HEK293 (cell line): ENCODE data around the gene TRIM27.
A peak's percentile ranks its signal among the peaks of the same experiment; 100 is the strongest.

Experiments used
- GLI2 ChIP-seq: fragments of 450-650 bp; formaldehyde crosslinking; IDR thresholded peaks from 2 replicates; pipeline ENCODE4; 2017; ENCODE audit warnings: missing biosample characterization, missing genetic modification characterization, low read depth, borderline replicate concordance
- HOXC10 ChIP-seq: sonication (generic); formaldehyde crosslinking; IDR thresholded peaks from 2 replicates; pipeline ENCODE4 v1.8.1; 2023; ENCODE audit warnings: mild to moderate bottlenecking, missing genetic modification reagents
- KLF10 ChIP-seq: fragments of 450-650 bp; IDR thresholded peaks from 2 replicates; pipeline ENCODE4 v1.5.1; 2018; ENCODE audit warnings: missing biosample characterization, mild to moderate bottlenecking, missing genetic modification characterization
- KLF8 ChIP-seq: fragments of 450-650 bp; formaldehyde crosslinking; IDR thresholded peaks from 2 replicates; pipeline ENCODE4 v1.5.1; 2016; ENCODE audit warnings: missing biosample characterization, missing genetic modification characterization
- KLF9 ChIP-seq: fragments of 450-650 bp; formaldehyde crosslinking; IDR thresholded peaks from 2 replicates; pipeline ENCODE4 v1.5.1; 2016; ENCODE audit warnings: missing biosample characterization, missing genetic modification characterization, low read depth
- OVOL3 ChIP-seq: fragments of 450-650 bp; formaldehyde crosslinking; IDR thresholded peaks from 2 replicates; pipeline ENCODE4 v1.5.1; 2016; ENCODE audit warnings: missing biosample characterization, missing genetic modification characterization
- SETDB1 ChIP-seq: IDR thresholded peaks from one replicate; pipeline ENCODE4 v1.6.1; 2017; ENCODE audit warnings: mild to moderate bottlenecking, low read length, moderate library complexity, mixed read lengths; ENCODE audit not compliant: insufficient read length
- ZBTB20 ChIP-seq: fragments of 450-650 bp; formaldehyde crosslinking; IDR thresholded peaks from 2 replicates; pipeline ENCODE4 v1.5.1; 2016; ENCODE audit warnings: missing biosample characterization, missing genetic modification characterization
- ZBTB44 ChIP-seq: fragments of 450-650 bp; IDR thresholded peaks from 2 replicates; pipeline ENCODE4 v1.5.1; 2018; ENCODE audit warnings: missing biosample characterization, mild to moderate bottlenecking, missing genetic modification characterization
- ZBTB8A ChIP-seq: fragments of 450-650 bp; formaldehyde crosslinking; IDR thresholded peaks from 2 replicates; pipeline ENCODE4 v1.5.1; 2016; ENCODE audit warnings: missing biosample characterization, missing genetic modification characterization
- ZFP3 ChIP-seq: fragments of 450-650 bp; formaldehyde crosslinking; IDR thresholded peaks from 2 replicates; pipeline ENCODE4 v1.5.1; 2016; ENCODE audit warnings: low read depth, missing biosample characterization, missing genetic modification characterization
- ZFP69B ChIP-seq: fragments of 450-650 bp; formaldehyde crosslinking; IDR thresholded peaks from 2 replicates; pipeline ENCODE4 v1.5.1; 2016; ENCODE audit warnings: missing biosample characterization, missing genetic modification characterization
- ZNF10 ChIP-seq: fragments of 450-650 bp; formaldehyde crosslinking; IDR thresholded peaks from 2 replicates; pipeline ENCODE4 v1.5.1; 2017; ENCODE audit warnings: missing biosample characterization, missing genetic modification characterization
- ZNF132 ChIP-seq: fragments of 450-650 bp; formaldehyde crosslinking; IDR thresholded peaks from 2 replicates; pipeline ENCODE4 v1.5.1; 2017; ENCODE audit warnings: missing biosample characterization, missing genetic modification characterization, borderline replicate concordance
- ZNF211 ChIP-seq: fragments of 450-650 bp; formaldehyde crosslinking; IDR thresholded peaks from 2 replicates; pipeline ENCODE4 v1.5.1; 2016; ENCODE audit warnings: low read depth, missing biosample characterization, missing genetic modification characterization
- ZNF214 ChIP-seq: fragments of 450-650 bp; formaldehyde crosslinking; IDR thresholded peaks from 2 replicates; pipeline ENCODE4 v1.5.1; 2017; ENCODE audit warnings: missing biosample characterization, mild to moderate bottlenecking, missing genetic modification characterization, borderline replicate concordance
- ZNF248 ChIP-seq: fragments of 450-650 bp; formaldehyde crosslinking; IDR thresholded peaks from 2 replicates; pipeline ENCODE4 v1.5.1; 2017; ENCODE audit warnings: missing biosample characterization, missing genetic modification characterization
- ZNF266 ChIP-seq: fragments of 450-650 bp; formaldehyde crosslinking; IDR thresholded peaks from 2 replicates; pipeline ENCODE4 v1.5.1; 2016; ENCODE audit warnings: missing biosample characterization, missing genetic modification characterization, low read depth
- ZNF292 ChIP-seq: fragments of 450-650 bp; formaldehyde crosslinking; IDR thresholded peaks from 2 replicates; pipeline ENCODE4 v1.5.1; 2016; ENCODE audit warnings: low read depth, missing biosample characterization, missing genetic modification characterization, borderline replicate concordance
- ZNF311 ChIP-seq: fragments of 450-650 bp; formaldehyde crosslinking; IDR thresholded peaks from 2 replicates; pipeline ENCODE4 v1.5.1; 2017; ENCODE audit warnings: missing biosample characterization, missing genetic modification characterization, borderline replicate concordance
- ZNF335 ChIP-seq: fragments of 450-650 bp; formaldehyde crosslinking; conservative IDR thresholded peaks from 2 replicates; pipeline ENCODE4 v1.5.1; 2016; ENCODE audit warnings: missing biosample characterization, missing genetic modification characterization
- ZNF391 ChIP-seq: fragments of 450-650 bp; formaldehyde crosslinking; IDR thresholded peaks from 2 replicates; pipeline ENCODE4 v1.5.1; 2016; ENCODE audit warnings: low read depth, missing biosample characterization, missing genetic modification characterization, borderline replicate concordance
- ZNF501 ChIP-seq: fragments of 450-650 bp; formaldehyde crosslinking; IDR thresholded peaks from 2 replicates; pipeline ENCODE4 v1.5.1; 2016; ENCODE audit warnings: missing biosample characterization, missing genetic modification characterization
- ZNF510 ChIP-seq: fragments of 450-650 bp; formaldehyde crosslinking; IDR thresholded peaks from 2 replicates; pipeline ENCODE4 v1.5.1; 2018; ENCODE audit warnings: mild to moderate bottlenecking, missing genetic modification characterization, missing biosample characterization; ENCODE audit not compliant: insufficient replicate concordance
- ZNF529 ChIP-seq: fragments of 450-650 bp; formaldehyde crosslinking; IDR thresholded peaks from 2 replicates; pipeline ENCODE4 v1.5.1; 2017; ENCODE audit warnings: missing genetic modification characterization, missing biosample characterization; ENCODE audit not compliant: insufficient replicate concordance
- ZNF544 ChIP-seq: fragments of 450-650 bp; formaldehyde crosslinking; IDR thresholded peaks from 2 replicates; pipeline ENCODE4 v1.5.0; 2017; ENCODE audit warnings: missing biosample characterization, missing genetic modification characterization
- ZNF548 ChIP-seq: fragments of 450-650 bp; formaldehyde crosslinking; IDR thresholded peaks from 2 replicates; pipeline ENCODE4 v1.5.1; 2016; ENCODE audit warnings: missing biosample characterization, missing genetic modification characterization
- ZNF558 ChIP-seq: fragments of 450-650 bp; formaldehyde crosslinking; IDR thresholded peaks from 2 replicates; pipeline ENCODE4 v1.5.1; 2016; ENCODE audit warnings: missing biosample characterization, missing genetic modification characterization
- ZNF600 ChIP-seq: fragments of 450-650 bp; formaldehyde crosslinking; IDR thresholded peaks from 2 replicates; pipeline ENCODE4 v1.5.1; 2016; ENCODE audit warnings: missing biosample characterization, missing genetic modification characterization
- ZNF629 ChIP-seq: fragments of 450-650 bp; formaldehyde crosslinking; IDR thresholded peaks from 2 replicates; pipeline ENCODE4 v1.5.1; 2017; ENCODE audit warnings: missing biosample characterization, missing genetic modification characterization
- ZNF664 ChIP-seq: fragments of 450-650 bp; formaldehyde crosslinking; IDR thresholded peaks from 2 replicates; pipeline ENCODE4 v1.5.1; 2016; ENCODE audit warnings: missing biosample characterization, missing genetic modification characterization
- ZNF670 ChIP-seq: fragments of 450-650 bp; formaldehyde crosslinking; IDR thresholded peaks from 2 replicates; pipeline ENCODE4 v1.5.1; 2016; ENCODE audit warnings: missing biosample characterization, missing genetic modification characterization, low read depth
- ZNF747 ChIP-seq: fragments of 450-650 bp; formaldehyde crosslinking; IDR thresholded peaks from 2 replicates; pipeline ENCODE4 v1.5.1; 2016; ENCODE audit warnings: missing biosample characterization, missing genetic modification characterization
- ZNF76 ChIP-seq: fragments of 450-650 bp; formaldehyde crosslinking; IDR thresholded peaks from 2 replicates; pipeline ENCODE4; 2016; ENCODE audit warnings: low read depth, missing biosample characterization, missing genetic modification characterization, borderline replicate concordance
- ZNF768 ChIP-seq: fragments of 450-650 bp; formaldehyde crosslinking; IDR thresholded peaks from 2 replicates; pipeline ENCODE4 v1.5.1; 2018; ENCODE audit warnings: missing biosample characterization, mild to moderate bottlenecking, missing genetic modification characterization
- ZNF785 ChIP-seq: fragments of 450-650 bp; formaldehyde crosslinking; IDR thresholded peaks from 2 replicates; pipeline ENCODE4 v1.5.1; 2016; ENCODE audit warnings: missing biosample characterization, missing genetic modification characterization
- ZNF792 ChIP-seq: fragments of 450-650 bp; formaldehyde crosslinking; IDR thresholded peaks from 2 replicates; pipeline ENCODE4 v1.5.1; 2016; ENCODE audit warnings: missing biosample characterization, missing genetic modification characterization
- ZXDB ChIP-seq: fragments of 450-650 bp; formaldehyde crosslinking; IDR thresholded peaks from 2 replicates; pipeline ENCODE4 v1.5.1; 2016; ENCODE audit warnings: missing biosample characterization, missing genetic modification characterization
- TF ChIP-seq, protein P1 (sequence below): fragments of 450-650 bp; formaldehyde crosslinking; IDR thresholded peaks from 2 replicates; pipeline ENCODE4 v1.5.1; 2017; ENCODE audit warnings: missing biosample characterization, missing genetic modification characterization

Gene TRIM27

GRCh38 chr6:28943557-28944411, 20.0 kb upstream of the TRIM27 start (continued):
- TF ChIP-seq ZBTB44 (tag by site-specific recombination) (peak; percentile 76), ZNF76 (tag by site-specific recombination) (peak; percentile 73; the same call in 1 of the 2 replicates), KLF10 (peak; percentile 69; the same call in 1 of the 2 replicates), ZNF292 (tag by site-specific recombination) (no peak), GLI2 (no peak), ZBTB20 (tag by site-specific recombination) (peak; percentile 87), ZNF548 (no peak), KLF9 (peak; percentile 61), ZNF629 (tag by site-specific recombination) (peak; percentile 69), ZNF747 (tag by site-specific recombination) (no peak), SETDB1 (no peak), ZNF266 (no peak), ZNF792 (tag by site-specific recombination) (peak; percentile 76; the same call in 1 of the 2 replicates), ZNF510 (peak; percentile 42), ZNF768 (tag by site-specific recombination) (no peak), KLF8 (tag by site-specific recombination) (peak; percentile 87), ZNF311 (no peak), ZBTB8A (tag by site-specific recombination) (peak; percentile 98), ZNF670 (tag by site-specific recombination) (no peak), HOXC10 (no peak), ZNF391 (tag by site-specific recombination) (peak; percentile 82; the same call in 1 of the 2 replicates), ZXDB (peak; percentile 86), ZNF335 (tag by site-specific recombination) (no peak; the same call in 1 of the 2 replicates), ZFP3 (no peak), OVOL3 (tag by site-specific recombination) (no peak), ZNF558 (tag by site-specific recombination) (peak; percentile 78), ZNF785 (tag by site-specific recombination) (no peak), ZNF529 (tag by site-specific recombination) (no peak), ZNF501 (tag by site-specific recombination) (peak; percentile 72), ZNF248 (no peak), ZNF211 (tag by site-specific recombination) (no peak), ZNF214 (no peak), ZNF544 (tag by site-specific recombination) (no peak), ZNF664 (tag by site-specific recombination) (0 out of 2 replicates have a peak, but pooled peaks have one; percentile 43), ZNF600 (tag by site-specific recombination) (peak; percentile 15; the same call in 1 of the 2 replicates), ZFP69B (tag by site-specific recombination) (peak; percentile 56; the same call in 1 of the 2 replicates), ZNF10 (tag by site-specific recombination) (peak; percentile 78), ZNF132 (tag by site-specific recombination) (no peak)
- TF ChIP-seq, protein P1, sequence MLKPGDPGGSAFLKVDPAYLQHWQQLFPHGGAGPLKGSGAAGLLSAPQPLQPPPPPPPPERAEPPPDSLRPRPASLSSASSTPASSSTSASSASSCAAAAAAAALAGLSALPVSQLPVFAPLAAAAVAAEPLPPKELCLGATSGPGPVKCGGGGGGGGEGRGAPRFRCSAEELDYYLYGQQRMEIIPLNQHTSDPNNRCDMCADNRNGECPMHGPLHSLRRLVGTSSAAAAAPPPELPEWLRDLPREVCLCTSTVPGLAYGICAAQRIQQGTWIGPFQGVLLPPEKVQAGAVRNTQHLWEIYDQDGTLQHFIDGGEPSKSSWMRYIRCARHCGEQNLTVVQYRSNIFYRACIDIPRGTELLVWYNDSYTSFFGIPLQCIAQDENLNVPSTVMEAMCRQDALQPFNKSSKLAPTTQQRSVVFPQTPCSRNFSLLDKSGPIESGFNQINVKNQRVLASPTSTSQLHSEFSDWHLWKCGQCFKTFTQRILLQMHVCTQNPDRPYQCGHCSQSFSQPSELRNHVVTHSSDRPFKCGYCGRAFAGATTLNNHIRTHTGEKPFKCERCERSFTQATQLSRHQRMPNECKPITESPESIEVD = no peak
